GM18526 (cell line): ENCODE data around the gene NRP2.

Source experiments
- POLR2A ChIP-seq: IDR thresholded peaks from 3 replicates; pipeline ENCODE4 v1.6.1; 2011; ENCODE audit not compliant: insufficient read length; ENCODE audit errors: extremely low read depth

Gene NRP2

GRCh38 chr2:205747829-205748386 is 65.6 kb downstream of the NRP2 start:
- no peak for TF ChIP-seq POLR2A

- no peak for TF ChIP-seq POLR2A
Measured at GRCh38 chr2:205748639-205749038, 66.3 kb downstream of the NRP2 start.

- no peak for TF ChIP-seq POLR2A
Measured at GRCh38 chr2:205749078-205749477, 66.8 kb downstream of the NRP2 start.

- no peak for TF ChIP-seq POLR2A
Measured at GRCh38 chr2:205750797-205751196, 68.5 kb downstream of the NRP2 start.

- no peak for TF ChIP-seq POLR2A
Measured at GRCh38 chr2:205751569-205752031, 69.3 kb downstream of the NRP2 start.

- TF ChIP-seq POLR2A: no peak
Measured at GRCh38 chr2:205752296-205752820, 70.1 kb downstream of the NRP2 start.

GRCh38 chr2:205752924-205753323 is 70.6 kb downstream of the NRP2 start:
- TF ChIP-seq POLR2A: no peak

- TF ChIP-seq POLR2A: no peak
Measured at GRCh38 chr2:205754285-205754923, 72.1 kb downstream of the NRP2 start.

GRCh38 chr2:205754924-205755321 is 72.6 kb downstream of the NRP2 start:
- no peak for TF ChIP-seq POLR2A

GRCh38 chr2:205755923-205756322 is 73.6 kb downstream of the NRP2 start:
- no peak for TF ChIP-seq POLR2A

GRCh38 chr2:205757271-205757670 is 75.0 kb downstream of the NRP2 start:
- TF ChIP-seq POLR2A: no peak

- TF ChIP-seq POLR2A: no peak
Measured at GRCh38 chr2:205758051-205758450, 75.8 kb downstream of the NRP2 start.

- TF ChIP-seq POLR2A: no peak
Measured at GRCh38 chr2:205758500-205758899, 76.2 kb downstream of the NRP2 start.

- no peak for TF ChIP-seq POLR2A
Measured at GRCh38 chr2:205759257-205759656, 77.0 kb downstream of the NRP2 start.

- TF ChIP-seq POLR2A: no peak
Measured at GRCh38 chr2:205759732-205760131, 77.4 kb downstream of the NRP2 start.

- no peak for TF ChIP-seq POLR2A
Measured at GRCh38 chr2:205760157-205760556, 77.9 kb downstream of the NRP2 start.

- TF ChIP-seq POLR2A: no peak
Measured at GRCh38 chr2:205761421-205761820, 79.1 kb downstream of the NRP2 start.

GRCh38 chr2:205762881-205763280 is 80.6 kb downstream of the NRP2 start:
- TF ChIP-seq POLR2A: no peak
